BLaER1 treated with 17β-estradiol and CSF1 and Interleukin-3, amounts not matched to agents 10 nM and 100 nM (cell line): Measurements from ENCODE around the gene RBM3.

Experiments used
- H3K27ac ChIP-seq, 11 experiments: shearing (Covaris generic); formaldehyde crosslinking; 2 replicates each; pipeline ENCODE4 v1.8.1; 2022
- H3K27me3 ChIP-seq, 11 experiments: shearing (Covaris generic); formaldehyde crosslinking; 2 replicates each; pipeline ENCODE4 v1.8.1; 2022
- H3K36me3 ChIP-seq, 11 experiments: shearing (Covaris generic); formaldehyde crosslinking; 2 replicates each; pipeline ENCODE4 v1.8.1; 2022
- H3K4me1 ChIP-seq, 10 experiments: shearing (Covaris generic); formaldehyde crosslinking; 2 replicates each; pipeline ENCODE4 v1.8.1; 2022
- H3K4me2 ChIP-seq, 11 experiments: shearing (Covaris generic); formaldehyde crosslinking; 2 replicates each; pipeline ENCODE4 v1.8.1; 2022
- H3K4me3 ChIP-seq, 10 experiments: shearing (Covaris generic); formaldehyde crosslinking; 2 replicates each; pipeline ENCODE4 v1.8.1; 2022
- H3K9ac ChIP-seq, 11 experiments: shearing (Covaris generic); formaldehyde crosslinking; 2 replicates each; pipeline ENCODE4 v1.8.1; 2022
- H3K9me3 ChIP-seq, 11 experiments: shearing (Covaris generic); formaldehyde crosslinking; replicated peaks in 1 of 11; 2 replicates each; pipeline ENCODE4 v1.8.1; 2022
- H4K20me1 ChIP-seq, 11 experiments: shearing (Covaris generic); formaldehyde crosslinking; 2 replicates each; pipeline ENCODE4 v1.8.1; 2022
- Cebpa-rat ChIP-seq, 11 experiments: shearing (Covaris generic); IDR thresholded peaks; 2 replicates each; pipeline ENCODE4 v1.8.1; 2022

The RBM3 gene

DNA sequence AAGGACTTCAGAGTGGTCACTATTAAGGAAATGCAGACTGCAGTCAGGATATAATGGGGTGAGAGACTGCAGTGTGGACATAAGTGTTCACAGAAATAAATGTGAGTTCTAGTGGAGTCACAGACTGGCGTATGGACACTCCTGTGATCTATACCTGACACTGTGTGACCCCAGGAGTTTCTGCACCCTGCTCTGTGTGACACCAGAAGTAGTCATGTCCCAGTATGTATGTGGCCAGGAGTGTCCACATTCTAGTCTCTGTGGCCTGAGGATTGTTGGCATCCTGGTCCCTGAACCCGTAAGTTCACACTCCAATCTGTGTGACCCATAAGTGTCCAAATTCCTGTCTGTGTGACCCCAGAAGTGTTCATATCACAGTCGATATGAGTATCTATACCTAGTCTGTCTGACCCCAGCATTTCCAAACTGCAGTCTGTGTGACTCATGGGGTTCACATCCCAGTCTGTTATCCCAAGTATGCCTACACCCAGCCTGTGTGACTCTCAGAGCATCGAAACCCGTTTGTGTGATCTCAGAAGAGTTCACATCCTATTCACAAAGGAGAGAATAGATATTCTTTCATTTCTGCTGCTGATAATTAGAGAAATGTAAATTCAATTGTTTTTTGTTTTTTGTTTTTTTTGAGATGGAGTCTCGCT lies 39.3 kb downstream of the RBM3 start:
- Histone ChIP-seq H3K27me3 (peaks cover 6 to 65% (median 41%) of the 10 kb centered on the region in 11 experiments; a peak in 20 of 22 replicates), H3K4me2 (no peak overlapping the region)
- no peak for TF ChIP-seq Cebpa-rat (IDR thresholded peaks at IDR 0.05)

DNA sequence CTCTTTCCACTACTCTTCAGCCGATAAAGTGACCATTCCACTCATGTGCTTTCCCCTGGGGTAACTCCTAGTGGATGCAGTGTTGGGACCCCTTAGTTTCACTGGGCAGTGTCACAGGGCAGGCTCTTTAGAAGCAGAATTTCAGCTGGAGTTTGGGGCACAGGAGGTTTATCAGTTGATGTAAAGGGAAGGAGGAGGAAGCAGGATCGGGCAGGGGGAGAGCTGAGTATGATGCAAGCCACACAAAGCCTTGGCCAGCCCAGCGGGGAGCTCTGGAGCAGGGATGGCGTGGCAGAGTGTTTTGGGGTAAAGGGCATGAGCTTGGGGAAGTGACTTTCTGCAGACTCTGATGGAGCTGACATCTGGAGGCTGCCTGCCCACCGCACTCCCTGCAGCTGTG lies 42.3 kb downstream of the RBM3 start:
- Histone ChIP-seq H3K36me3 (no peaks in the 10 kb centered on the region), H3K27me3 (peaks cover 6 to 69% (median 49%) of the 10 kb centered on the region in 11 experiments; a peak in 20 of 22 replicates), H3K4me1 (peaks cover 0 to 17% (median 6%) of the 10 kb centered on the region in 10 experiments; a peak in 11 of 20 replicates), H3K27ac (no peak overlapping the region), H3K4me2 (peak overlapping the region in 4 of 11 experiments; percentile 6 to 36 (median 16); a peak in 8 of 22 replicates), H3K9ac (no peak overlapping the region), H3K4me3 (no peak overlapping the region), H4K20me1 (no peaks in the 10 kb centered on the region), H3K9me3 (no peaks in the 10 kb centered on the region)
- TF ChIP-seq Cebpa-rat (IDR thresholded peaks at IDR 0.05): no peak

More for the DNA sequence above, 39.3 kb downstream of the RBM3 start:
- H3K9me3 ChIP-seq: no peaks in the 10 kb centered on the region
- peaks cover 0 to 17% (median 6%) of the 10 kb centered on the region in 10 experiments; a peak in 11 of 20 replicates for H3K4me1 ChIP-seq
- H4K20me1 ChIP-seq: no peaks in the 10 kb centered on the region
- H3K27ac ChIP-seq: no peak overlapping the region
- no peak overlapping the region for H3K4me3 ChIP-seq
- H3K36me3 ChIP-seq: no peaks in the 10 kb centered on the region
- no peak overlapping the region for H3K9ac ChIP-seq

DNA sequence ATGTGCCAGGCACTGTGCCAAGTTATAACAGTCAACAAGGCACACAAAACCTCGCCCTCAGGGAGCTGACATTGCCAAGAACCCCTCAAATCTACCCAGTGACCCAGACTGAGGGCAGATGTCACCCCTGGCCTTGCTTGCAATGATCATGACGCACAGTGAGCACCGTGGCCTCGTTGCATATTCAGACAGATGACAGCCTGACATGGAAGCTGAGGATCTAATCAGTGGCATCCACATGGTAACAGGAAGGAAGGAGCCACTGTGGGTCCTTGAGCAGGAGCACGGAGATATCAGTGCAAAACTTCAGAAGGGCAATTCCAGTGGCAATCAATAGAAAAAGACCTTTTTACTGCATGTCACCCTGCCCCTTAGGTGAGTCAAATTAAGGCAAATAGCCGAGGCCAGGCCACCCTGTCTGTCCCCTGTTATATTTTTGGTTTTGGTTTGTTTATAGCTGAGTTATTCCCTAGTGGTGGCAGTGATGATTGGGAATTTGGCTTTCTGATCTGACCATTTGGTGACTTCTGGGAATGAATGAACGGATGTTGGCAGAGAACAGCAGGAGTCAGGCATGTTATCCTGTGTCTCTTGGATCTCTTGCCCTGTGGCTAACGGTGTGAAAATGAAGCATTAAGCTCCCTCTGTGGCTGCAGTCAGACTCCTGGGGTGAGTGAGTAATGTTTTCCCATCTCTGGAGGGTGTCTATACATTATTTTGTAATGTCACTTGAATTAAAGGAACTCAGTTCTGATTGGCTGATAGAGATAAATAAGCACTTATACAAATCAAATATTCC lies 43.5 kb downstream of the RBM3 start:
- Histone ChIP-seq H3K4me3 (no peak overlapping the region), H3K27me3 (peaks cover 6 to 60% (median 49%) of the 10 kb centered on the region in 11 experiments; a peak in 20 of 22 replicates), H3K4me1 (peaks cover 0 to 17% (median 6%) of the 10 kb centered on the region in 10 experiments; a peak in 11 of 20 replicates), H3K27ac (no peak overlapping the region), H3K9me3 (no peaks in the 10 kb centered on the region), H3K4me2 (no peak overlapping the region; a peak in 1 of 22 replicates), H3K9ac (no peak overlapping the region), H3K36me3 (no peaks in the 10 kb centered on the region), H4K20me1 (no peaks in the 10 kb centered on the region)
- no peak for TF ChIP-seq Cebpa-rat (IDR thresholded peaks at IDR 0.05)

DNA sequence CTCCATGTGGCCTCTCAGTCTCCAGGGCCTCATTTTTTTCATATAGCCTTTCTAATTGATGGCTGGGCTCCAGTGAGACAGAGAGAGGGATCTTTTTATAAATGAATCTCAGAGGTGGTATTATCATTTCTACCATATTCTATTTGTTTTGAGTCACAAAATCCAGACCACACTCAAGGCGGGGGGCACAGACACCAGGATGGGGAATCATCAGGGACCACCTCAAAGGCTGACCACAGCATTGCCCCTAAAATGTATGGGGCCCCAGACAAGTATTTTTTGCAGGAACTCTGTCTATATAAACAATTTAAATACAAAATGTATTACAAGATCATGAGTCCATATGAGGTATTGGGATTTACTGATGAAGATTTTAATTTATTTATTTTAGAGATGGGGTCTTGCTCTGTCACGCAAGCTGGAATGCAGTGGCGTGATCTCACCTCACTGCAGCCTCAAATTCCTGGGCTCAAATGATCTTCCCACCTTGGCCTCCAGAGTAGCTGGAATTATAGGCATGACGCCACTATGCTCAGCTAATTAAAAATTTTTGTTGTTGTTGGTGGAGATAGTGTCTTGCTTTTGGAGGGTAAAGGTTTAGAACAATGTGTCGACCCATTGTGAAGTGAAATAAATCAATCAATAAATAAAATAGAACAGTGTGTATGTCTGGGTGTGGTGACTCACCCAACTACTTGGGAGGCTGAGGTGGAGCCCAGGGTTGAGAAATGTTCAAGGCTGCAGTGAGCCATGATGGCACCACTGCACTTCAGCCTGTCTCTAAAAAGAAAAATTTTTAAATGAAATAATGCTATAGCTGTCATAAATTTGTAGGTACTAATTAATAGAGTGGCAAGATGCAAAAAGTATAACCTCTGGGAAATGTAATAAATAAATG lies 52.4 kb downstream of the RBM3 start:
- Histone ChIP-seq H3K4me1 (peaks cover 0 to 10% (median 2%) of the 10 kb centered on the region in 10 experiments; a peak in 6 of 20 replicates), H3K9me3 (no peaks in the 10 kb centered on the region), H3K27ac (no peak overlapping the region), H3K27me3 (peaks cover 0 to 25% (median 13%) of the 10 kb centered on the region in 11 experiments; a peak in 14 of 22 replicates), H3K36me3 (no peaks in the 10 kb centered on the region), H3K4me3 (no peak overlapping the region), H4K20me1 (no peaks in the 10 kb centered on the region), H3K9ac (no peak overlapping the region), H3K4me2 (no peak overlapping the region)
- TF ChIP-seq Cebpa-rat (IDR thresholded peaks at IDR 0.05): no peak
